GM08714 (cell line): ENCODE data around the gene ELOVL2.
"Not testable (repeated sequence)": the region's sequence is repeated elsewhere in the genome, so short reads cannot be mapped to it uniquely, and the experiment has no call there.

Experiments
- H3K4me3 ChIP-seq: fragments of 200-500 bp; sonication (Bioruptor generic); 2 replicates; pipeline ENCODE4 v1.5.1; 2014; ENCODE audit warnings: mild to moderate bottlenecking, low read length, inconsistent platforms
- ZNF274 ChIP-seq: IDR thresholded peaks from 2 replicates; pipeline ENCODE4 v1.6.1; 2012; ENCODE audit warnings: mild to moderate bottlenecking, low read depth, low read length

Gene ELOVL2, protein sequence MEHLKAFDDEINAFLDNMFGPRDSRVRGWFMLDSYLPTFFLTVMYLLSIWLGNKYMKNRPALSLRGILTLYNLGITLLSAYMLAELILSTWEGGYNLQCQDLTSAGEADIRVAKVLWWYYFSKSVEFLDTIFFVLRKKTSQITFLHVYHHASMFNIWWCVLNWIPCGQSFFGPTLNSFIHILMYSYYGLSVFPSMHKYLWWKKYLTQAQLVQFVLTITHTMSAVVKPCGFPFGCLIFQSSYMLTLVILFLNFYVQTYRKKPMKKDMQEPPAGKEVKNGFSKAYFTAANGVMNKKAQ

DNA sequence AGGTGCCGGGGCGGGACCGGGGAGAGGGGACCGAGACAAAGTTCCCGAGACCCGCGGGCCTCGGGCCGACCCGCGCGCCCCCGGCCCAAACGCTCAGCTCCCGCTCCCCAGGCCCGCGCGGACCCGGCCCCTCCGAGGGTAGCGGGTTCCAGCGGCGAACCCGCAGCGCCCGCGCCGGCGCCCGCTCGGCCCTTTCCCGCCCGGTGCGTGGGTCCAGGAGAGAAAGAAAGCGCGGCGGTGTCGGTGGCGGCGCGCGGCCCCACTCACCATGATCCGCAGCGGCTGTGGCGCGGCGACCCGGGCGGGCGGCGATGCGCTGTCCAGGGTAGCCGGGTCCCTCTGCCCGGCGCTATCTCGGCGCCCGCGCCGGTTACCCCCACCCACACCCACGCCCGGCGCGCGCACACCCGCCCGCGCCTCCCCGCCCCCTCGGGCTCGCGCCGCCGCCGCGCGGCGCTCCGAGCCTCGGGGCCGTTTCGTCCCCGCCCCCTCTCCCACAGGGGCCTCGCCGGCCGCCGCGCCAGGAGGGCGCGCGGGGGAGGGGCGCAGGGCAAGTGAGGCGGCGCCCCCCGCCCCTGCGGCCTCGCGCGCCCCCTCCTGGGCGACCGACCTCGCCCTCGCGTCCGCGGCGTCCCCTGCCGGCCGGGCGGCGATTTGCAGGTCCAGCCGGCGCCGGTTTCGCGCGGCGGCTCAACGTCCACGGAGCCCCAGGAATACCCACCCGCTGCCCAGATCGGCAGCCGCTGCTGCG, at the start of gene ELOVL2:
TSS of gene ELOVL2 (minus strand) at position 345 of the 751 bp plus-strand sequence. CDS start at position 270, 75 bp downstream.
- peak within 1 kb of the TSS; percentile 60 for H3K4me3 ChIP-seq
- no peak for TF ChIP-seq ZNF274

DNA sequence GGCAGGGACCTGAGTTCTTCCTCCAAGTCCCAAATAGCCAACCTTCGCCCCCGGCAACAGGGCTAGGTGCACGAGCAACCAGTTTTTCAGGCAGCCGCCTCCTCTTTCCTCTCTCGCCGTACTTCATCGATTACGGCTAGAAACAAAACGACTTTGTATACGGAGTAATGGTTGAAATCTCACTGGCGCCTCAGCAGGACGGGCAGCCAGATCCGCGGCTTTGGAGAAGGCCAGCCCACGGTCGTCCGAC, 49.2 kb upstream of the ELOVL2 start:
- TF ChIP-seq ZNF274, result no peak
- H3K4me3 ChIP-seq, result peak overlapping the region; percentile 91

DNA sequence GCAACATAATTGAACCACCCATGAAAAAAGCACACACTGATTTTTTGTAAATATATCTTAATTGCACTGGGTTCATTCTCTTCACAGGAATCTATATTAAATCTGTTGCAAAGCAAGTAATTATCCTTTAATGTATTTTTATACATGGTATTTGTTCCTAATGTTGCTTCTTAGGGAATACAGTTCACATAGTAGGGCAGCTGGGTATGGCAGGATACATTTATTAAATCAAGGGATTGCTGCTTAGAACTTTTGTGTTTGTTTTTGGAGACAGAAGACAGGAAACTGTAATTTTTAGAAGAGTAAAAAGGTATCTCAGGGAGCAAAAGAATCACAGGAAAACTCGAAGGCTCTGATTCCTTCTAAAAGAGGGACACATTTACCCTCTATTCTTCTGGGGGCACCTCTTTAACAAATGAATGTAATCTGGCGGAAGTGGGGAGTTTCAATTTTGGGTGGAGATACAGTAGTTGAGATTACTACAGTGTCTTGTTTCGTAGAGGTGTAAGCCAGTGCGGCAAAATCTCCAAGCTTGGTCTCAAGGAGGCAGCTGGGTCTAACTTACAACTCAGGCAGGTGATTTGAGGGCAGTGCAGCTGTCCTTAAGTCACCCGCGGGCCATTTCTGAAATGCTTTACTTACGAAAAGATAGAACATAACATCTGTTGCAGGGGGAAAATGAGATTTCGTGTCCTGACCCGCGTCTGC, 48.7 kb upstream of the ELOVL2 start:
- H3K4me3 ChIP-seq, result peak overlapping the region; percentile 91
- no peak for TF ChIP-seq ZNF274

DNA sequence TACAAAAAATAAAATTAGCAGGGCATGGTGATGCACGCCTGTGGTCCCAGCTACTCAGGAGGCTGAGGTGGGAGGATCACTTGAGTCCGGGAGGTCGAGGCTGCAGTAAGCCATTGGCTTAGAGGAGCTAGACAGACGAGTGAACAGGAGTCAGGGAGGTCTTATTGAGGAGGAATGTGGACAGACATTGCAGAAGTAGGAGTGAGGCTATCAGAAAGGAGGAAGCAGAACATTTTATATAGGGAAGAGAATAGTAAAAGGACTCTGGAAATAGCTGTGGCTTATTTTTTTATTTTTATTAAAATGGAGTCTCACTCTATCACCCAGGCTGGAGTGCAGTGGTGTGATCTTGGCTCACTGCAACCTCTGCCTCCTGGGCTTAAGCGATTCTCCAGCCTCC, 47.0 kb upstream of the ELOVL2 start:
- H3K4me3 ChIP-seq, result not testable (repeated sequence)

DNA sequence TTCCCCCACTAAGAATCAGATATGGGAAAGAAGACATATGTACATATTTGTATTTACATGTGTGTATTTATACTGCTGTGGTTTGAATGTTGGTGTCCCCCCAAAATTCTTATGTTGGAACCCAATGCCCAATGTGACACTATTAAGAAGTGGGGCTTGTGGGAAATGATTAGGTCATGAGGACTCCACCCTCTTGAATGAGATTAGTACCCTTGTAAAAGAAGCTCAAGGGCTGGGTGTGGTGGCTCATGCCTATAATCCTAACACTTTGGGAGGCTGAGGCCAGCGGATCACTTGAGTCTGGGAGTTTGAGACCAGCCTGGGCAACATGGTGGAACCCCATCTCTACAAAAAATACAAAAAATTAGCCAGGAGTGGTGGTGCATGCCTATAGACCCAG, 45.6 kb upstream of the ELOVL2 start:
- no peak overlapping the region for H3K4me3 ChIP-seq
- TF ChIP-seq ZNF274, result no peak

DNA sequence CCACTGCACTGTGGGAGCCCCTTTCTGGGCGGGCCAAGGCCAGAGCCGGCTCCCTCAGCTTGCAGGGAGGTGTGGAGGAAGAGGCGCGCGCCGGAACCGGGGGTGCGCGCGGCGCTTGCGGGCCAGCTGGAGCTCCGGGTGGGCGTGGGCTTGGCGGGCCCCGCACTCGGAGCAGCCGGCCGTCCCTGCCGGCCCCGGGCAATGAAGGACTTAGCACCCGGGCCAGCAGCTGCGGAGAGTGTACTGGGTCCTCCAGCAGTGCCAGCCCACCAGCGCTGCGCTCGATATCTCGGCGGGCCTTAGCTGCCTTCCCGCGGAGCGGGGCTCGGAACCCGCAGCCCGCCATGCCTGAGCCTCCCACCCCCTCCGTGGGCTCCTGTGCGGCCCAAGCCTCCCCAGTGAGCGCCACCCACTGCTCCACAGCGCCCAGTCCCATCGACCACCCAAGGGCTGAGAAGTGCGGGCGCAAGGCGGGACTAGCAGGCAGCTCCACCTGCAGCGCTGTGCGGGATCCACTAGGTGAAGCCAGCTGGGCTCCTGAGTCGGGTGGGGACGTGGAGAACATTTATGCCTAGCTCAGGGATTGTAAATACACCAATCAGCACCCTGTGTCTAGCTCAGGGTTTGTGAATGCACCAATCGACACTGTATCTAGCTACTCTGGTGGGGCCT, 43.2 kb upstream of the ELOVL2 start:
- H3K4me3 ChIP-seq, result peak overlapping the region; percentile 12; the same call in 1 of the 2 replicates

DNA sequence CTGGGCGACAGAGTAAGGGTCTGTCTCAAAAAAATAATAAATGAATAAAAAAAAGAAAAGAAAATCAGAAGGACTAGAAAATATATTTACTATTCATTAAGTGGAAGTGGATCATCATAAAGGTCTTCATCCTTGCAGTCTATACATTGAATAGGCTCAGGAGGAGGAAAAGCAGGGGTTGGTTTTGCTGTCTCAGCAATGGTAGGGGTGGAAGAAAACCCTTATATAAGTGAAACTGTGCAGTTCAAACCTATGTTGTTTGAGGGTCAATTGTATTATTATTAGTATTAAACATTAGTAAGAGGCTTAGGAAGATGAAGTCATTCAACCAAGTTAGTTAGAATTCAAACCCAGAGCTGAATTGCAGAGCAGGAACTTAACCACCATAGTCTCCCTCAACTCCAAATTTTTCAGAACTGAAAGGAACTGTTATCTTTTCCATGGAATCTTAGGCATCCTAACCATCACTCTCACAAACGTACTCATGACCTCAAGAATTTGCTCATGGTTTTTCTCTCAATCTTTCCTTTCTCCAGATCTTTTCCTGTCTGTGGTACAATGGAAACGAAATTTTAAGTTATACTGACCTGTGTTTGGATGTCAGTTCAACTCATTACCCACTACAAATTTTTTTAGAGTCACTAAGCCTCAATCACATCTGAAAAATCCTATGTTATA, 41.8 kb upstream of the ELOVL2 start:
- no peak for TF ChIP-seq ZNF274
- no peak overlapping the region for H3K4me3 ChIP-seq

DNA sequence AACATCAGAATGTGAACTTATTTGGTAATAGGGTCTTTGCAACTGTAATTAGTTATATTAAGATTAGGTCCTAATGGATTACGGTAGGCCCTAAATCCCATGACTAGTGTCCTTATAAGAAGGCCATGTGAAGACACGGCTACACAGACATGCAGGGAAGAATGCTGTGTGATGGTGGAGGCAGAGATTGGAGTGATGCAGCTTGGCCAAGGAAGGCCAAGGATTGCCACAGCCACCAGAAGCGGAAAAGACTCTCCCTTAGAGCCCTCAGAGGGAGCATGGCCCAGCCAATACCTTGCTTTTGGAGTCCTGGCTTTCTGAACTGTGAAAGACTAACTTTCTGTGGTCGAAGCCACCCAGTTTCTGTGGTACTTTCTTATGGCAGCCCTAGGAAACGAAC, 39.9 kb upstream of the ELOVL2 start:
- no peak overlapping the region for H3K4me3 ChIP-seq
- TF ChIP-seq ZNF274, result no peak

DNA sequence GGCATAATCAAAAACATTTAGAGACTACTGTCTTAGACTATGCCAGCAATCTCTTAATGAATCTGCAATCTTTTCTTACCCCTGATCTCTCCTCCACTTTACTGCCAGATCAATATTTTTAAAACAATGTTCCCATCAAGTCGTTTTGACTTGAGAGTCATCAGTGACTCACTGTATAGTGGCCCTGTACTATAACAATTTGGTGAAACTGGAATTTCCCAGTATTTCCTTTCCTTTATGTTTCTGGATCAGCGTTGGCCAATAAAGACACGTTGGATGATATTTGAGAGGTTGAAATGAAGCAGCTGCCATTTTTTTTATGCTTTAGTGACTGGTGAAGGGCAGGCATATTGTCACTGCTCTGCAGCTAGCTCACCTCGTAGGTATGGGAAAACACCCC, 39.4 kb upstream of the ELOVL2 start:
- TF ChIP-seq ZNF274, result no peak

DNA sequence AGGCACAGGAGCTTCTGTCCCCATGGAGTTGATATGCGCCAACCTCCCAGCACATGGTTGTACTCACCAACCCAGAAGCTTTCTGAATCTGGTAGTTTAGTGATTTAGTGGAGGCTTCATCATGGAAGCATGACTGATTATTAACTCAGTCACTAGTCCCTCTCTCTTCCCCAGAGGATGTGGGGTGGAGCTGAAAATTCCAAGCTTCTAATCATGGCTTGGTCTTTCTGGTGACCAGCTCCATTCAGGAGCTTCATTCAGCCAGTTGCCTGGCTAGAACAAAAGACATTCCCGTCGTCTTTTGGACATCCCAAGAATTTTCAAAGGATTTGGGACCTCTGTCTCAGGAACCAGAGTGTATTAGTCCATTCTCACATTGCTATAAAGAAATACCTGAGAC, 36.2 kb upstream of the ELOVL2 start:
- no peak for TF ChIP-seq ZNF274
- H3K4me3 ChIP-seq, result no peak overlapping the region

More for the DNA sequence above, 39.4 kb upstream of the ELOVL2 start:
- H3K4me3 ChIP-seq, result no peak overlapping the region

DNA sequence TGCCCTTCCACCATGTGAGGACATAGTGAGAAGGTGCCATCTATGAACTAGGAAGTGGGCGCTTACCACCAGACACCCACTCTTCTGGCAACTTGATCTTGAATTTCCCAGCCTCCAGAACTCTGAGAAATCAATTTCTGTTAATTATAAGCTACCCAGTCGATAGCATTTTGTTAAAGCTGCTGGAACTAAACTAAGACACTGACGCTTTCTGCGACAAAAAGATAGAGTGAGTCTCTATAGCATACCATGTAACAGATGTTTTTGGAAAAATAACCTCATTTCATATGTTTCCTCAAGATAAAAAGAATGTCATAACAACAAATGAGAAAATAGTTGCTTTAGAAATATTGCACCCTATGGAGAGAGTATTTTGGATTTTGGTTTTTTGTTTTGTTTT, 34.2 kb upstream of the ELOVL2 start:
- no peak overlapping the region for H3K4me3 ChIP-seq
- no peak for TF ChIP-seq ZNF274

DNA sequence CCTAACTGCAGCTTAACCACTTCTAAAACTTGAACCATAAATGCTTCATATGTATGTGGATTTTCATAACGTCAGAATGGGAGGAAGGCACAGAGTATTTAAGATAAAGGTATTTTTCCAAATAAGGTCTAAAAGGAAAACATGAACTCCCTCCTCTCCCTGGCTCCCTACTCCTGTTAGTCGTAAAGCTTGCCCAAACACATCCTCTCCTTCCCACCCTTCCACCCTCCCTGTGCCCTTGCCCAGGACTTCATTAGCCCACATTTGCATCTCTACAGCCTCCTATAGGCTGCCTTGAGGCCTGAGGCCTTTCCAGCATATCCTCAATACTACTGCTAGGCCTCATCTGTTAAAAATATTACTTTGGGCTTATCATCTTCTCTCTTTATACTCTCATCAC, 32.4 kb upstream of the ELOVL2 start:
- TF ChIP-seq ZNF274, result no peak
- no peak overlapping the region for H3K4me3 ChIP-seq

DNA sequence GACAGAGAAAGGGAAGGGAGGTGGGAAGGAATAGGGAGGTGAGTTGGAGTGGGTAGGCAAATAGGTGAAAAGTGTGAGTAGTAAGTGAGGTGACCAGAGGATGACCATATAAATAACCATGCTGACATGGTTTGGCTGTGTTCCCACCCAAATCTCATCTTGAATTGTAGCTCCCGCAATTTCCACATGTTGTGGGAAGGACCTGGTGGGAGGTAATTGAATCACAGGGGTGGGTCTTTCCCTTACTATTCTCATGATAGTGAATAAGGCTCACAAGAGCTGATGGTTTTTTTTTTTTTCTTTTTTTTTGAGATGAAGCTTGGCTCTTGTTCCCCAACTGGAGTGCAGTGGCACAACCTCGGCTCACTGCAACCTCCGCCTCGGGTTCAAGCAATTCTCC, 28.0 kb upstream of the ELOVL2 start:
- no peak for TF ChIP-seq ZNF274

DNA sequence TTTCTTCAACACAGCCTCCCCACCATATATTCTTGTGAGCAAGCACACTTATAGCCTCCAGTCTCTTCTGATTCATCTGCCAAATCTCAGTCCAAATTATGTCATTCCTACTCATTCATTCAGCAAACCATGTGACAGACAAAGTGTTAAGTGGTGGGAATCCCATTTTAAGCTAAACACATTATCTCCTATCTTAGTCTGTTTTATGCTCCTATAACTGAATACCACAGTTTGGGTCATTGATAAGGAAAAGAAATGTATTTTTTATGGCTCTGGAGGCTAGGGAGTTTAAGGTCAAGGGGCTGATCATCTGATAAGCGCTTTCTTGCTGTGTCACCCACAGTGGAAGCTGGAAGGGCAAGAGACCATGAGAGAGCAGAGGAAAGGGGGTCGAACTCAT, 25.7 kb upstream of the ELOVL2 start:
- H3K4me3 ChIP-seq, result no peak overlapping the region
- no peak for TF ChIP-seq ZNF274

More for the DNA sequence above, 28.0 kb upstream of the ELOVL2 start:
- no peak overlapping the region for H3K4me3 ChIP-seq

DNA sequence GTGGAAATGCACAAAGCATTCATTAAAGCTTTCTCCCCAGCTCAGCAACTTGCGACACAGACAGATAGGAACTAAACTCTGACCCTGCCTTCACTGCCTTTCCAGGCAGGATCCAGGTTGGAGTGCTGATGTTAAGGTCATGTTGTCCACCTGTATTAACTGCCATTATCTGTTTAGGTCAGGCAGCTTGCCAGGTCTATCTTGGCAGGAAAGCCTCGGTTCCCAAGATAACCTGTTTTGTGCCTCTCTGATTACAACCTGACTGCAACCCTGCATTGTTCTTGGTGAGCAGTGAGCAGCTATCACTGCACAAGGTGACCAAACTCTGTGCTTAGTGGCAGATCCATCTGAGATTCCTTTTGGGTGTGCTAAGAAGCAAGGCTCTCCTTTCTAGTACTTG, 23.2 kb upstream of the ELOVL2 start:
- TF ChIP-seq ZNF274, result no peak

More for the DNA sequence above, 23.2 kb upstream of the ELOVL2 start:
- H3K4me3 ChIP-seq, result no peak overlapping the region
